Measurements from ENCODE around the gene MEOX2.

MEOX2 gene

DNA sequence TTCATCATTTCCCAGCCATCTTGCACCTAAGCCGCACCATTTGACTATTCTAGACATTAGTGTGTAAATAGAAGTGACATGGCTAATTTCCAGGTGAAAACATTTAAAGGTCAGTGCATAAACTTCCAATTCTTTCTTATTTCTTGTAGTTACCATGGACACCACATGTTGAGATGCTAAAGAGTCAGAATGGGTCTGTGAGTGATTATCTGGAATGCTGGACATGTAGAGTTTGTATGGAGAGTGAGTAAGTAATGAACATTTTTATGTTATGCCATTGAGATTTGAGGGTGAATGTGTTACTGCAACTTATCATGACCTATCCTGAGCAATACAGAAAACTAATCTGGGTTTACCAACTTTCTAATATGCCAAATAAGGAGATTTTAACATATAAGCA, 60.4 kb downstream of the MEOX2 start:
- in situ Hi-C loops (cut with MboI; ENCODE audit: low pct_unique_long_range_greater_than_20kb, low sequenced_read_pairs), result no loop called here
- no peak for DNase-seq

DNA sequence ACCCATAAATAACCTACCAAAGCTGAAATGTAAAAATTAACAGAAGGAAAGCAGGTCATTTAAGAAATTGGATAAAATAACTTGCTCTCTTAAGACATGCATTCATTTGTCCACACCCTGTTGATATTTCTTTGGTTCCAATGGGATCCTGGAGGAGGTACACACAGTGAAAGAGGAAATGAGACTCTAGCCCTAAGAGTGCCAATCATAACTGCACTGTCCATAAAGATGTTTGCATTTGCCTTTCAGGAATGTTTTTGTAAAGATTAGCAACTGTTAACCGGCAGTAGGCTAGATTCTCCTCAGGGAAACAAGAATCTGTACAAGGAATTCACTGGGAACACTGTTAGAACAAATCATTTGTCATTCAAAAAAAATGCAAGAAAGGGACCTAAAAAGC, 61.0 kb downstream of the MEOX2 start:
- in situ Hi-C loops (cut with MboI; ENCODE audit: low pct_unique_long_range_greater_than_20kb, low sequenced_read_pairs), result no loop called here
- no peak for DNase-seq

DNA sequence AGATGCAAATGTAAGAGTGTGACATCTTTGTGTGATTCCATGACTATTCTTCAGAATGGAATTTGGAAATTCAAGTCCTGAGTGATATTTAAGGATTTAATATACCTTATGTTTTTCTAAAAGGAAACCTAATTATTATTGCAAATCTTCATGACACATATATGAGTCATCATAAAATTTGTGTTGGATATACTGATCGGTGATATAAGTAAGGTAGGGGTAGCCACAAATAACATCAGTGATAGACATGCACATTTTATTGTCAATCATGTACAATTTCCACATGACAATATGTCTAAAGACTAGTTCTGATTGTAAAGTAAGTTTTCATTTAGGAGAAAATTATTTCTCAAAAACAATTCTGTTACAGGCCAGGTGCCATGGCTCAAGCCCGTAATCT, 65.0 kb downstream of the MEOX2 start:
- in situ Hi-C loops (cut with MboI; ENCODE audit: low pct_unique_long_range_greater_than_20kb, low sequenced_read_pairs), result no loop called here
- no peak for DNase-seq

DNA sequence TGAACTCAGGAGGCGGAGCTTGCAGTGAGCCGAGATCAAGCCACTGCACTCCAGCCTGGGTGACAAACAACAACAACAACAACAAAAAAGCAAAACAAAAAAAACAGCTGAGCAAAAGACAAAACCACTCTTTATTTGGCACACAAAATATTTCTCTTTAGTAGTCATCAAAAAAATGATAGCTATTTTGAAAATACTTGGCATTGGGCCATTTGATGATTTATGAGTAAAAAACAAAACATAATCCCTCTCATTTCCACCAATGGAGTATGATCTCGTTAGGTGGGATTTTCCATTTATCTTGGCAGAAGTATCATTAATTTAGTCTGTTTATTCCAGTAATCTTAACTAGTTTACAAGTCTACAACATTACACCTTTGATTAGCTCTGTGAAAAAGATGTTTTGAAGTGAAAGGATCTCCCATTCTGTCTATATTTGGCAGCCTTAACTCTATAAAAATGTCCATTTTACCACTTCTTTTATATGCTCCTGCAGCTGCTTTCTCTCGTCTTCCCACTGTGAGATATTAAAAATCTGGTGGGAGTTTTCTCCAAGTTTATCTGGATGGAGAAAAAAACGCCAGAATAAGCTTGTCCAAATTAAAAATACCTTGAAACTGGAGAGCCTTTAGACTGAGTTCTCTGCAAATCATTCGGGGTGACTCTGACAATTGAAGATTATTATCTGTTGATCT, 65.8 kb downstream of the MEOX2 start:
- DNase-seq, result no peak
- in situ Hi-C loops (cut with MboI; ENCODE audit: low pct_unique_long_range_greater_than_20kb, low sequenced_read_pairs), result no loop called here

DNA sequence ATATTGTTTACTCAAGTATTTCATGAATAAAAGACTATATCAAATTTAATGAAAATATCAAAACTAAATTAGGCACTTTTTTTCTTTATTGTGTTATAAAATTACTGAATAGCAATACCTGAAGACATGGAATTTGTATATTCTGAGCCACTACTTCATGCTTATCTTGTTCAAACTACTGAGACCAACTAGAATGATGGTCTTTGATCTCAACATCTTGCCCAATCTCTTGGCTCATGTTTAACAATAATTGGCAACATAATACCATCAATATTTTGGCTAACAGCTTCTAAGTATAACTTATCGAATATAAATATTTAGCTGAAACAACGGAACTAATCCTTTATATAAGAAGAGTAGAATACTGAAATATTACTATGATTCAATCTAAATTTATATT, 68.2 kb downstream of the MEOX2 start:
- no peak for DNase-seq
- in situ Hi-C loops (cut with MboI; ENCODE audit: low pct_unique_long_range_greater_than_20kb, low sequenced_read_pairs), result no loop called here

DNA sequence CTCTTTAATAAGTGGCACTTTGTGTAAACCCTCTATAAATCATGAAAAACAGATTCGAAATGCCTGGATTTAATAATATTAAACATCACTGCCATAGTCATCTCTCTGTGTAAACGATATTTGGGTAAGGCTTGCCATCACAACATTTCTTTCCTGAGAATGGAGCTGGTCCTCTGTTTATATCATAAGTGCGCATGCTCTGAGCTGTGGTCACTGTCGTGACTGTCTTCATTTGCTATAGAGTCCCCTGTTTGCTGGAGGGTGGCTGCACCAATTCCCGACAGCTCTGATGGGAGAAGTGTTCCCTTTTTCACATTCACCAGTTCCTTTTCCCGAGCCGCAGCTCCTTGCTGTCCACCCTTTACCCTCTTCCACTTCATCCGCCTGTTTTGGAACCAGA, 74.3 kb downstream of the MEOX2 start:
- in situ Hi-C loops (cut with MboI; ENCODE audit: low pct_unique_long_range_greater_than_20kb, low sequenced_read_pairs), result no loop called here
- DNase-seq, result no peak

DNA sequence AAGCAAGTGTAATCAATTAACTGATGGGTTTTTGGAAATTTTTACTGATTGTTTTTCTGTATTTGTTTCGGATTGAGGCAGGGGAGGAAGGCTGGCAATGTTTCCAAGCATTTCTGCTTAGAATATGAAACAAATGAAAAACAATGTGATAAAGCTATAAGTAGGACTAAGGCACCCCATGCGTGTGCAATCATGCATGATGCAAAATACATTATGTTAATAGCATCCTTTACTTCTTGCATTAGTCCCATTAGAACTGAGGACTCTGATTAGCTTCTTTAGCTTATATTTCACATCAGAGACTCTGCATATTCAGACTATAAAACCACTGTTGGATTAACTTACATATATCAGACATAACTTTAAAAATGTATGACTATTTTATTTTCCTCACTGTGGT, 76.0 kb downstream of the MEOX2 start:
- in situ Hi-C loops (cut with MboI; ENCODE audit: low pct_unique_long_range_greater_than_20kb, low sequenced_read_pairs), result no loop called here
- DNase-seq, result no peak

DNA sequence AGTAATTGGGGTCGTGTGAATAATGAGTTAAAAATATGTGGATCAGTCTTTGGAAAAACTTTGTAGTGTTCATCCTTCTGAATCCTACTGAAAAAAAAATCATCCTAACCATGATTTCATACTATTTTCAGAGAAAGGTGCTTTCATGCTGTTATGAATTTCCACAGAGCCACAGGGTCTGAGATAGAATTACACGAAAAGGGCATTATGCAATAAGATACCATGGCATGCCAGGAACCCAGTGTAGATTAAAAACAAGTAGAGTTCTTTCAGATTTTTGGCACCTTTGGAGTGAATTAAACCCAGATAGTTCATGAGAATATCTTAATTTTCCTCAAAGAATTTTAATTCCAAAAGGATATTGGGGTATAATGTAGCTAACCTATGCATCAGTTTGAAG, 77.2 kb downstream of the MEOX2 start:
- in situ Hi-C loops (cut with MboI; ENCODE audit: low pct_unique_long_range_greater_than_20kb, low sequenced_read_pairs), result no loop called here
- peak; percentile 14 for DNase-seq

DNA sequence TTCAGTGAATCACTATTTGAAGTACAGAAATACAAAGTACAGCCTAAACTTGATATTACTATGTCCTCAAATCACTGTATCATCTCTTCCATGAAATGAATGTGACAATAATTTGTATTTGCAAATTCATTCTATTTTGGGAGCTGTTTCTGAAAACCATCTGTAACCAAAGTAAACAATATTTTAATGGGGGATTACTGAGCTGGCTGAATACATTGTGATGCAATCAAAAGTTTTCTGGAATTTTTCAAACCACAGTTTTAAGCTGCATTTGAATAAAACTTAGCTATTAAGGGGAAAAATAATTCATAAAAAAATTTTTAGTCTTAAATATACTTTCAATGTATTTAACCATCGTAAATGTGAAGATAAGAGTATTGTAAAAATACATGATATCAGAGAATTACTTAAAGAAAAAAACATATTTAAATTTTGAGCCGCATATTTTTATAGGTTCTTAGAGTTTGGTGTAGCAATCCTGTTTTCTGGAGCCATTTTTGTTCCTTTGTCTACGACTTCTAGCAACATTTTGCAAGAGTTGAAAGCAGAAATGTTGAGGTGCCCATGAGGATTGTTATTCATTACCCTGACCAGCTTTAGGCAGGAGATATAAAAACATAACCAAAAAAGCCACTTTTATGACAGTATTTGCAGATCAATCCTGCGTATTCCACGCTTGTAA, 78.8 kb downstream of the MEOX2 start:
- no peak for DNase-seq
- in situ Hi-C loops (cut with MboI; ENCODE audit: low pct_unique_long_range_greater_than_20kb, low sequenced_read_pairs), result no loop called here

DNA sequence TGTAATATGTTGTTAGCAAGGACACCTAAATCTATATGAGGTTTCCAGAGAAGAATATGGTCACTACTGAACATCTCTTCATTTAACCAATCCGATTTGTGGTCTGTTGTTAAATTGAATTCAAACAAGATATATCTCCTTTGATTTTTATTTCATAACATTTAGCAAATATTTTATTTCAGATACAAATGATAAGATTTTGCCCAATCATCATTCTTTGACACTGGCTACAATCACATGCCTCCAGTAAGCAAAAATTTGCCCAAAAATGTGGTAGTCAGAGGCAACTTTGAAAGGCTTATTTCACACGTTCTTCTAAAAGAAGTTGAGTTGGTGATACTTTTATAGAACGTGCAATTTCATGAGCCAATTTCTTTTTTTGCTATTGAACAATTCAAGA, 79.9 kb downstream of the MEOX2 start:
- in situ Hi-C loops (cut with MboI; ENCODE audit: low pct_unique_long_range_greater_than_20kb, low sequenced_read_pairs), result no loop called here
- no peak for DNase-seq

DNA sequence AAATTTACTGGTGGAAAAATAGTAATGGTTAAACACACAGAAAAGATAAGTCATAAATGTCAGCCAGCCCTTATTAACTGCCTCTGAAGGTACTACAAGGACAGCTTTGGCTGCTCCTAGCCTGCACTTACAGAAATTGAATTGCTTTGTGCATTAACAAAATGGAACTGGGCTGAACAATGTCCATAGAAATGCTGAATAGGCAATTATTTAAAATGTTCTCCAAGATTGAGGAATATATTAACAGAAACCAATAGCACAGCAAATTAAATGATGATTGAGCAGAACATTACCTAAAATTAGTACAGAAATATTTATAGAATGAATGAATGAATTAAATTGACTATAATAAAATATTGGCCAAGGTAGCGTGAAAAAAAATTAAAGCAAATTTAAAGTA, 82.3 kb downstream of the MEOX2 start:
- in situ Hi-C loops (cut with MboI; ENCODE audit: low pct_unique_long_range_greater_than_20kb, low sequenced_read_pairs), result no loop called here
- DNase-seq, result no peak

DNA sequence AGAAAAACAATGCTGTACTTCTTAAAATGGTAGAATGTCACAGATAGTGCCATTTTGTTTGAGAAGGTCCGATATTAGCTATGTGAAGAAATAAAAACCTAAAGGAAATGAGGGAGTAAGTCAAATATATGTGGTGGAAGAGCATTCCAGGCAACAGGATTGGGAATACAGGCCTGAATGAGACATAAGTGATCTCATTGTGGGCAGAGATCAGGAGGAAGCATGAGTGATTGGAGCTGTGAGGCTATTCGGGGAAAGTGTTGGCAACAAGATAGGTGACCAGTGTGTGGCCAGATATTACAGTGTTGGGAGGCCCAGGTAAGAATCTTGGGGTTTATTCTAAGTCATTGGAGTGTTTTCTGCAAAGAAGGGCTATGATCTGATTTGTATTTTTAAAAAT, 83.4 kb downstream of the MEOX2 start:
- in situ Hi-C loops (cut with MboI; ENCODE audit: low pct_unique_long_range_greater_than_20kb, low sequenced_read_pairs), result no loop called here
- no peak for DNase-seq

DNA sequence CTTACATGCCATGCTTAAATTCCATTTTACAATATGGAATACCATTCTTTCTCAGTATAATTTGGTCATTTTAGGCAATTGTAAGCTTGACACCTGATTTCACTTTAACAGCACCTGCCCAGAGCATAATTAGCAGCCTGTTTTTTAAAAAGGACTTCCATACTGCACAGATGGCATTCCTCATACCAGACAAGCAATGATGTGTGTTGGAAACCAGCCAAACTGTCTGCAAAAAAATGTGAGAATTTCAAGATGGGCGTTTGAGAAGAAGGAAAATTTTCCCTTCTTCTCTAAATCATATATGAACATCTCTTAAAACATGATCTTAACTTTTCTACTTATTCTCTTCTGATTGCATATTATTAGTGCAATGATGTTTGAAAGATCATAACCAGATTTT, 84.2 kb downstream of the MEOX2 start:
- no peak for DNase-seq
- in situ Hi-C loops (cut with MboI; ENCODE audit: low pct_unique_long_range_greater_than_20kb, low sequenced_read_pairs), result no loop called here

DNA sequence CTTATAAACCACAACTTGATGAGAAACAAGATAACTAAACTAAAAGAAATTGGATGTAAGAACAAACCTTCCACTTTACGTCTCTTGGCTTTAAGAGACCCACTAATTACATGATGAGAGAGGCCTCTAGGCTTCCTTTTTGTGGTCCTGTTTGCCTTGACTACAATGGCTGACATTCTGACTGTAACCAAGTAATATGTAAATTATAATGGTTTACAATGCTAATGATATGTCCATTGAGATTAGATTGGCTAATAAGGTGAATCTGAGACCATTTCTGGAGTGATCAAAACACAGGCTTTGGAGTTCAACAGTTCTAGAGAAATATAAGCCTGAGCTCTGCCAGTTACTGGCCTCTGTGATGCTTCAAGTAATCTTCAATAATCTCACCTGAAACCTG, 85.3 kb downstream of the MEOX2 start:
- DNase-seq, result no peak
- in situ Hi-C loops (cut with MboI; ENCODE audit: low pct_unique_long_range_greater_than_20kb, low sequenced_read_pairs), result no loop called here

DNA sequence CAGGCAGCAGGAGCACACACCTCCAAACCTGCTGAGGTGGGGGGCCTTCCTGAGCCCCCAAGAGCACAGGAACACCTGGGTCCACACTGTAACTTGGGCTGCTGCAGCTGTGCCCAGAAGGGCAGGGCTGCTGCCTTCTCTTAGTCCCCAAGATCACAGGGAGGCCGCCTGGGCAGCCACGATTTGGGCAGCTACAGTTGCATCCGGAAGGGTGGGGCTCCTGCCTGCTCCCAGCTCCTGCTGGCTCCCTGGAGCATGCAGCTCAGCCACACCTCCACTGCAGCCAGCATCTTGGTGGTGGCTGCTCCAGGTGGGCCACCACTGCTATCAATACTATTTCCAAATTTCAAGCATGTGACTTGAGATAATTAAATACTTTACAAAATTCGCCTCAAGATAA, 86.2 kb downstream of the MEOX2 start:
- in situ Hi-C loops (cut with MboI; ENCODE audit: low pct_unique_long_range_greater_than_20kb, low sequenced_read_pairs), result no loop called here
- DNase-seq, result no peak

DNA sequence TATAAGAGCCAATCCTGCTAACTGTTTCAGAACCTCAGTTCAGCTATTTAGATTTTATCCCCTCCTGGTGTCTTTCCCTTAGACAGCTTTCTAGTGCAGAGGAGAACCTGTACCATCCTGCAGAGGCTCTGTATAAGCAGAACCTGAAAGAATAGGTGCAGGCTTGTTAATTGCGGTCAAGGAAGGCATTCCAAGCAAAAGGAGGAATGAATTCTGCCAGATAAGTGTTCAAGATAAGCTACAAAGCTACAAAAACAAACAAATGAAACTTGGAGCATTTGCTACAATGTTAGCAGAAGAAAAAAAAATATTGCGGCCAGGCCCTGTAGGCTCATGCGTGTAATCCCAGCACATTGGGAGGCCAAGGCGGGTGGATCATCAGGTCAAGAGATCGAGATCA, 92.0 kb downstream of the MEOX2 start:
- no peak for DNase-seq
- in situ Hi-C loops (cut with MboI; ENCODE audit: low pct_unique_long_range_greater_than_20kb, low sequenced_read_pairs), result no loop called here

DNA sequence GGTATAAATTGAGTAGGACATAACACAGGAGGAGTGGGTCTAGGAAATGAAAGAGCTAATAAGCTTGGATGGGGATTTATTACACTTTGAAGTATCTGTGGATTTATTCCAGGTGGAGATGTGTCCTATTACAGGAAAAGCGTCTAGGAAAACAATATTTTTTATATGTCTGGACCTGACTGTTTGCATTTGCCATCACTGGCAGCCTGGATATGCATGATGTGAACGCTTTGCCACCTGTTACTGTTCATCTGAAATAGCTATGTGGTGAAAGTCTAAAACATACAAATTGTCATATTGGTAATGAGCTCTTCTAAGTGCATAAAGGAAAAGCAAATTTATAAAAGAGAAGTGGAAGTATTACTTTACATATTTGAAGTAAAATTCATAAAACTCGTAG, 93.1 kb downstream of the MEOX2 start:
- no peak for DNase-seq
- in situ Hi-C loops (cut with MboI; ENCODE audit: low pct_unique_long_range_greater_than_20kb, low sequenced_read_pairs), result no loop called here

DNA sequence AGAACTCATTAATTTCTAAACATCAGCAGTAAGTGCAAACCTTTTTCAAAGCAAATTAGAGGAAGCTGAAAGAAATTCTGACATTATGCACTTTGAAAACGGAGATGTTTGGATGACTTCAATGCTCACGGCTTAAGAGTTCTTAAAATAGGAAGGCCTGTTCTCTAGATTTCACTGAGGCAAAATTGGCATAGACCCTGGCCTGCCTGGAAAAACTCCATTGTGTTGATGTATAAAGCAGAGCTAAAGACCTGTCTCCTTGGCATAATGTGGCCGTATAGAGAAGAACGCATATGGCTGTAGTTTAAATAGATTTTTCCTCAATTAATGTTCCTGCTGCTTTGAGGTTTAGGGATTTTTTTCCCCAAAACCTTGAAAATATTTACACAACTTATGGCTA, 100.2 kb downstream of the MEOX2 start:
- in situ Hi-C loops (cut with MboI; ENCODE audit: low pct_unique_long_range_greater_than_20kb, low sequenced_read_pairs), result no loop called here
- no peak for DNase-seq

DNA sequence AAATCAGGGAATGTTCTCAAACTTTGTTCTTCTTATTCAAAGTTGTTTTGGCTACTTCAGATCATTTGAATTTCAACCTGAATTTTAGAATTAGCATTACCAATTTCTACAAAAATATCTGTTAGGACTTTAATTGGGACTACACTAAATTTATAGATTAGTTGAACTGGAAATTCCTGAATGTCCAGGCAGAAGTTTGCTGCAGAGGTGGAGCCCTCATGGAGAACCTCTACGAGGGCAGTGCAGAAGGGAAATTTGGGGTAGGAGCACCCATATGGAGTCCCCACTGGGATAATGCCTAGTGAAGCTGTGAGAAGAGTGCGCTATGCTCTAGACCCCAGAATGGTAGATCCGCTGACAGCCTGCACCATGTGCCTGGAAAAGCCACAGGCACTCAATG, 101.9 kb downstream of the MEOX2 start:
- DNase-seq, result no peak
- in situ Hi-C loops (cut with MboI; ENCODE audit: low pct_unique_long_range_greater_than_20kb, low sequenced_read_pairs), result no loop called here

DNA sequence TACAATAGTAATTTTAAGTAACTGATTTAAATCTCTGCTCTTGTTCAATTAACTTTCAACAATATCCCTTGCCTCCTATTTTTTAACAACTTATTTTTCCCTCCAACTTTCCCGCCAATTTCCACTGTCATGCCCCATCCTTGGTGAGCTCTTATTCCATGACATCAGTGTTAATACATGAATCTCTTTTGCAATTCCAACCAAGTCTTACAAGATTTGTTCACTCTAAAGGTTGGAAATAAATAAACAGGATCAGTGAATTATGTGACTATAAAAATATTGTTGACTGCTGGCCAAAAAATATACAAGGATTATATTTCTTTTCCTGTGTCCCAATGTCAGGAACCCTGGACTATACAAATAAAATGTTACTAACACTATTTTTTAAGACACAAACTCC, 103.7 kb downstream of the MEOX2 start:
- in situ Hi-C loops (cut with MboI; ENCODE audit: low pct_unique_long_range_greater_than_20kb, low sequenced_read_pairs), result no loop called here
- no peak for DNase-seq

DNA sequence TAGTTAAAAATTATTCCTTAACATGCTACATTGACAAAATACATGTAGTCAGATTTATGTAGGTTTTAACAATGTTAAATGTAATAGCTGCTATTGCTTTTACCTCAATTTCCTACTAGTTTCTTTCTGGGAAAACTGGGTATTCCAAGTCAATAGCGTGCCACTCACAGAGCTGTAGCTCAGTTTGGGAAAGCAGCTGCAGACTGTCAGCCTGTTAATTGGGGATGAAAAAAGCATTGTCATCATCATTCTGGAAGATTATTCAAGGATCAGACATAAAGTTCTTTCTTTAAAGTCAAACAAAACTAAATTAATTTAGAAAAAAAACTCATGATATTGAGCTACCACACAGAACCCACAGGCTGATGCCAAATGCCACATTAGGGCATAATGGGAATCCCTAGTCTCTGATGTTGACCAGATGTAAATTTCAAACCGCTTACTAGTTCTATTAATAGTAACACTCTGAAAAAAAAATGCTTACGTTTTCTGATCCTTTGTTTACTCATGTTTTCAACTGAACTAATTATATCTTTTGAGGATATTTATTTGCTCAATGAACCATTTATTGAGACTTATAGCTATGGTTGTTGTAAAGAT, 105.0 kb downstream of the MEOX2 start:
- in situ Hi-C loops (cut with MboI; ENCODE audit: low pct_unique_long_range_greater_than_20kb, low sequenced_read_pairs), result no loop called here

More for the DNA sequence above, 105.0 kb downstream of the MEOX2 start:
- DNase-seq, result no peak

Data from KBM-7 (cell line).